NCI-H2107 treated with DMSO at 0.1 percent for 48 hours (cell line): Measurements from ENCODE around the gene DTYMK.
A peak's percentile ranks its signal among the peaks of the same experiment; 100 is the strongest.

Source experiments
- DNase-seq: peaks from one replicate; lab custom pipeline; 2025; ENCODE audit not compliant: unreplicated experiment; lab: John Stamatoyannopoulos, UW

The DTYMK gene

DNA sequence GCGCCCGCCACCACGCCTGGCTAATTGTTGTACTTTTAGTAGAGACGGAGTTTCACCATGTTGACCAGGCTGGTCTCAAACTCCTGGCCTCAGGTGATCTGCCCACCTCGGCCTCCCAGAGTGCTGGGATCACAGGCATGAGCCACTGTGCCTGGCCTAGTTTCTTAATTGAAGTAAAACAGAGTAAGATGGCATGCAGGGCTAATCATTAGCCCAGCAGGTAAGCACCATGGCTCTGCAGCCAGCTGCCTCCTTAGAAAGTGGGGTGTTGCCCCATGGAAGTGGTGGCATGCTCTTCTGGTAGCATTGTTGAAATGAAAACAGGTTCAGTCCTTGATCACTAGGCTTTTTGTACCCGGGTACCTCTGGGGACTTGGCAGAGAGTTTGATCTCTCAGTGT is 36.7 kb downstream of the DTYMK start:
- DNase-seq, result no peak

DNA sequence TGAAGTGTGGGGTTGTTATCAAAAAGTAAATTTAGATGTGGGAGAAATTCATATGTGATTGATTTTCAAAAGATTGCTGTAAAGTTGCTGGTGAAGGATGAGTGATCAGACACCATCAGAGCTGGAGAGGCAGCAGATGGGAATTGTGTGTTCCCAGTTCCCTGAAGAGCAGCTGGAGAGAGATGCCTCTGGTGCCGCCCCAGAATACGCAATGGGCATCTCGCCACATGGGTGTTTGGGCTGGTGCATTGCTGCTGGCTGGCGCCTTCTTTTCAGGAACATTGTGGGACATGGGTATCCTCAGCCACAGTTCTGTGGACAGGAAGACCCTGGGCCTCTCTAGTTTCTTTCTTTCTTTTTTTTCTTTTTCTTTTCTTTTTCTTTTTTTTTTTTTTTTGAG is 37.2 kb downstream of the DTYMK start:
- no peak for DNase-seq

DNA sequence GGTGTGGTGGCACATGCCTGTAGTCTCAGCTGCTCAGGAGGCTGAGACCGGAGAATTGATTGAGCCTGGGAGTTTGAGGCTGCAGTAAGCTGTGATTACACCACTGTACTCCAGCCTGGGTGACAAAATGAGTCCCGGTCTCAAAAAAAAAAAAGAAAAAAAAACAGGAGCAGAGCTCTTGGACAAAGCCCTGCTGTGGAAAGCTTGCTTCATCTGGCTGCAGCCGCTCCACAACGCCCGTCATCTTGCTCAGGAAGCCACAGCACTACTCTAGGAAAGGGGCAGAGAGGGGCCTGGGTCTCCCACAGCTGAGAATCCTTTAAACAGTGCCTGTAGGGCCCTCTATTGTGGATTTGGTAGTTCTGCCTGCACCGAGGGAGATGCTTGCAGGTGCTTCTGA is 38.2 kb downstream of the DTYMK start:
- no peak for DNase-seq

DNA sequence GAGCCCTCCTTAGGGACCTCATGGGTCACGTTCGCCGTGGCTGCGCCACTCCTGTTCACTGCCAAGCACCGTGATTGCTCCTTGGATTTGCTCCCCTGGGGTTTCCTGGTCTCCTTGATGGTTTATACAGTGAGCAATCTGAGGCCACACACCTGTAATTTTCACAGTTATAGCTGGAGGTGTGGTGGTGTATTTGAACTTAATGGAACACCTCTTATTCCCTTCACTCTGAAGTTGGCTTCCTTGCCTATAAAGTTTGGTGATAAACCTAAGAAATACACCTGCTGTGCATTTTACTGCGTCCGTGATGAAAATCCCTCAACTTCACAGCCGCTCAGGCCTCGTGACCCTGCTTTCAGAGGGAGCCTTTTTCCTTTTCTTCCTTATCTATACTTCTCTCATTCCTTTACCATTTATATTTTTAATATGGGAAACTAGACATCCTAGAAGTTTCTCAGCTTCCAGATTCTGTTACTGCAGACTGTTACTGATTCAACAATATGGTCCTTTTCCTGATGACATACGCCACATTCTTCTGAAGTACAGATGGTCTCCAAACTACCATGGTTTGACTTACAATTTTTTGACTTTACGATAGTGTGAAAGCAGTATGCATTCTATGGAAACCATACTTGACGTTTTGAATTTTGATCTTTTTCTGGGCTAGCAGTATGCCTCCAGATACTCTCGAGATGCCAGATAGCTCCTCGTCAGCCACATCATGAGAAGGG is 40.5 kb downstream of the DTYMK start:
- no peak for DNase-seq

DNA sequence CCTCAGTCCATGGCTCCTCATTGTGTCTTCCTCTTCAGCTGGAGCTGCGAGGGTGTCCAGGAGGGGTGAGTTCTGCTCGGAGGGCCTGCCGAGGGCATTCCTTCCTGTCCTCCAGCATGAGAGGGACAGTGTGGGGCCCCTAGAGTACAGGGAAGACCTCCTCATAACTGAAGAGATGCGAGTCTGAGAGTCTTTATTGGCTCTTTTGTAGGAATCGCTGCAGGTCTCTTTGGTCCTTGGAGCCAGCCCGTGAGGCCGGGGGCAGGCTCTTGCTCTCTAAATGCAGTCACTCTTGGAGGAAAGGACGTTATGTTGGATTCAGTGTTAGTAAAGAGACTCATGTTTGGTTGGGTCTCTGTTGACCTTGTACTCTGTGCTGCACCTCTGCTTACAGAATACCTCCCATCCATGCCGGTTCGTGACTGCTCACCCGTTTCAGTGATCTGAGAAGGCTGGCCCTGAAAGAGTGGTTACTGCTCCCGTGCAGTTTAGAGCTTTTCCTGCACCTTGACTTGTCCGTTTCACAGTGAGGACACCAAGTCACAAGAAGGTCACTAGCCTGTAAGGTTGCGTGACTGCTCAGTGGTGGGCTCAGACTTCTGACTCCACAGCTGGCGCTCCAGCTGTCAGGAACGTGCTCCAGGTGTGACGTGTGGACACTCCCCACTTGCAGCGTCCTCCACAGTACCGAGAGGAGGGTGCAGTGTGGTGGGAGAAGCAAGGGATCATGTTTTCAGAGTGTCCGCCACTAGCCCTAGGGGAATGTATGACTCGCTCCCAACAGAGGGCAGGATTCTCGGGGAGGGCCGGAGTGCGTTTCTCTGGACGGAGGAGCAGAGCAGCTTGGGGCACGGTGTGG is 41.3 kb downstream of the DTYMK start:
- DNase-seq, result no peak

DNA sequence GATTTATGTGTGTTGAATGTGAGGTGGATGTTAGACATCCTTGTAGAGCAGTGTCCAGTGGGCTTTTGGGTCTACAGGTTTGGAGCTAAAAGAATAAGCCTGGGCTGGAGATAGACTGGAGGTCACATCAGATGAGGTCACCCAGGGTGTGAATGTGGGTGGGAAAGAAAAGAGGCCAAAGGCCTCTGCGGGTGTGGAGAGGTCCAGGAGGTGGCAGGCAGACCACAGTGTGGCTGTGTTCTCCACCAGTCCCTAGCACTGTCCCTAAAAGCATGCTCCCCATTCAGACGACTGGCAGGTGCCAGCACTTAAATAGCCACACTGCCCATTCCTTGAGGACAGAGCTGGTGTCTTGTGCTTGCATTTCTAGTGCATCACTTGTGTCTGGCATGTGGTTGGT is 45.0 kb downstream of the DTYMK start:
- no peak for DNase-seq

DNA sequence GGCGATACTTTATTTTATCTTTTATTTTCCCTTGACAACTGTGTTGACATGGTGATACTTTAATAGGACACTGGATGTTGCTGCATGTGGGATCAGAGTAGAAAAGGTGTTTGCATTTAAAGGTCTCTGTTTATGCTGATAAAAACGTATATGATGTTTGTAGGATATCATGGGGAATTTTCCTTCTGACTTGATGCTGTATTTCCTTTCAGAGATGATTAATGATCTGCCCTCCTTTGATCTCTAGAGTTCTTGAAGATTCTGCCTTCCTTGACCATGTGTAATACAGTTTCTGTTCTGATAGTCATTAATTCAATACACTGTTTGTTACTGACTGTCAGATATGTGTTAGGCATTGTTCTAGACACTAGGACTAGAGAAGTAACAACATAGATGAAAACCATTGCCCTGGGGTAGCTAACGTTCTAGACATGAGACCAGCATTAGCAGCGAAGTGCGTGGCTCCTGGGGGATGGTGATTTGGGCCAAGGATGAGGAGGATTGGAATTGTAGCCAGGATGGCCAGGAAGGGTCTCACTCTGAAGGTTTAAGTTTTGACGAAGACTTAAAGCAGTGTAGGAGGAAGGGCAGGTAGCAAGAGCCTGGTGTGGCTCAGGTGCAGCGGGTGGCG is 46.3 kb downstream of the DTYMK start:
- no peak for DNase-seq

DNA sequence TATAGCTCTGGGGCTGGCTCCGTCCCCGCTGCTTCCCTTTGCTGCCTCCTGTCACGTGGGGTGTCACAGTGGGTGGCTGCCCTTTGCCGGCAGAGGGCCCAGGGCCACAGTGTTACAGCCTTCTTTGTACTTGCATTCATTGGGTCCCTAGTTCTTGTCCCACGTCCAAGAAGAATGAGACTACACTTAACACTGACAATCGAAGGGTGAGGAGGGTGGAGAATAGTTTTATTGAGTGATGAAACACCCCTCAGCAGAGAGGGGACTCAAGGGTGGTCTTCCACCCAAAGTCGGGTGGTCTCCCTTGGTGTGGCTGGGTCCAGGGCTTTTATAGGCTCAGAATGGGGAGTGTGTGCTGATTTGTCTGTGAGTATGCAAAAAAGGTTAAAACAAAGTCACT is 47.2 kb downstream of the DTYMK start:
- no peak for DNase-seq

DNA sequence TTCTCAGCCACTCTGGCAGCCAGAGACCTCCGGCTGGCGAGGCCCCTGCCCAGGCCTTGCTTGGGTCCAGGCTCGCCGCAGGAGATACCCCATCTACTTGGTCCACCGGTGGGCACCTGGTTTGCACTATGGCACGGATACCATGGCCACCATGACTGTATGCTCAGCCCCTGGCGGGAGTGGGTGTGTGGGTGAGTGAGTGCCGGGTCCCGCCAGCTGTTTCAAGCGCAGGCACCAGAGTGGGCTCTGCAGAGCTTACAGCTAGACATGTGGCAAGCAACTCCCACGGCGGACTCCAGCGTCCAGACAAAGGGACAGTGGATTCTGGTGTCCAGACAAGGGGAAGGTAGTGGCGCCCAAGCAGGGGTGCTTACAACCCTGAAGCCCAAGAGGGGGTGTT is 47.7 kb downstream of the DTYMK start:
- DNase-seq, result no peak

DNA sequence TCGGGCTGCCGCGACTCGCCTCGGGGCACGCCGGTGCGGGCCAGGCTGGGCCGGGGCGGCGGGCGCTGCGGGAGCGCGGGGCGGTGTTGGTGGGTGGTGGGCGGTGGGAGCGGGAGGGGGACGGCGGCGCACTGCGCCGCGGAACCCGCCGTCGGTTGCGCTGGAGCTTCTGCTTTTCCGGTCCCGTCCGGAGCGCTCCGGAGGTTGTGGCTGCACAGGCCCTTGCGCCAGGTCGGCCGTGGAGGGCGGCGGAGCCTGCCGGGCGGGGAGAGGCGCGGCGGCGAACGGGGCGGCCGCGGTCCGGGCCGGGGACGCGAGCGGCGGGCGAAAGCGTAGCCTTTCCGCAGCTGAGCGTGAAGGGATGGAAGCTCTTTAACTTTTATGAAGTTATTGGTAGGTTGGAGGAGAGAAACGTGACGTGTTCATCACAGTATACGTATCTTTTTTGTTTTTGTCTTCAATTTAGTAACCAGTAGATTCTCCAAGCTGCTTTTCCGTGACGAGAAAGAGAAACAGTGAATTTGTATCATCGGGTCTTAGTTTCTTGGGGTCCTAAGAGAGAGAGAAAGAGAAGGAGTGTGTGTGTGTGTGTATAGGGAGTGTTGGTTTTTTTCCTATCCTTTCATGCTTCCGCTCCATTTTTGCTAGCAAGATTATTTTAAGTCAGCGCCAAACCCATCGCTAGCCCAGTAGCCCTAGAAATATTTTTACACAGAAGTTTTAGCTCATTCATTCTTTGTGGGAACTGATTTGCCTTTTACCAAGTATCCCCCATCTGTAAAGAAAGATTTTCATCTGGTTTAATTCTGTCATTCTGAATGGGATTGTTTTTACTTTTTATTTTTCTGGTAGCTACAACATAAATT is 48.6 kb downstream of the DTYMK start:
- DNase-seq, result no peak

DNA sequence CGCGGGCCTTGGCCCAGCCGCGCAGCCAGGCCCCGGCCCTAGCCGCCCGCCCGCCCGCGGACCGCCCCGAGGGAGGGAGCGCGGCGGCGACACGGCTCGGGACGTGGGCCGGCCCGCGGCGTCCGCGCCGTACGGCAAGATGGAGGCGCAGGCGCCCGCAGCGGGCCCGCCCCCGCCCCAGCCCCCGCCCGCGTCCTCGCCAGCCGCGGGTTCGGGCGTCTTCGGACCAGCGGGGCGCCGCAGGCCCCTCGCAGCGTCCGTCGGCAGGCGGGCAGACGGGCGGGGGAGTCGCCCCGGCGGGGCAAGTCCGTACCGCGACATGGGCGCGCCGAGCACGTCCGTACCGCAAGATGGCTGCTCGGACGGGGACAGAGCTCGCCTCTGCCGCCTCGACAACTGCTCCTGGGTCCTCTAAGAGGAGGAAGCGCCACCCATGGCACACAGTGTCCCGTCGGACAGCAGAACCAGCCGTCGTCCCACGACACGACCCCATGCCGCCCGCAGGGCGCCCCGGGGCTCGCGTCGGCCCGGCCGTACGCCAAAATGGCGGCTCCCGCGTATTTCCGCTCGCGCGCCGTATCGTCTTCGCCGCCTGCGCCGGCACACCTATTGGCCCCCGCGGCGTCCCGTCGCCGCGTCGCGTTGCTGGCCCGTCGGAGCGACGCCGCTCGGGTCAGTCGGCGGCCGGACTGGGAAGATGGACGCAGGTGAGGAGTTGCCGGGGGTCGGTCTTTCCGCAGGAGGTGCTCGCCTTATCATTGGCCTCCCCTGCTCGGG is 49.4 kb downstream of the DTYMK start, which contains the start of the genes ATG4B and THAP4:
Gene ATG4B, plus strand, starts transcription at position 676 of the 777 bp plus-strand sequence. Its CDS starts 22 bp downstream, at position 698.
Gene THAP4, minus strand, starts transcription at position 141 of the 777 bp plus-strand sequence. CDS start 141 bp downstream, outside the sequence.
- peak; percentile 40 for DNase-seq

DNA sequence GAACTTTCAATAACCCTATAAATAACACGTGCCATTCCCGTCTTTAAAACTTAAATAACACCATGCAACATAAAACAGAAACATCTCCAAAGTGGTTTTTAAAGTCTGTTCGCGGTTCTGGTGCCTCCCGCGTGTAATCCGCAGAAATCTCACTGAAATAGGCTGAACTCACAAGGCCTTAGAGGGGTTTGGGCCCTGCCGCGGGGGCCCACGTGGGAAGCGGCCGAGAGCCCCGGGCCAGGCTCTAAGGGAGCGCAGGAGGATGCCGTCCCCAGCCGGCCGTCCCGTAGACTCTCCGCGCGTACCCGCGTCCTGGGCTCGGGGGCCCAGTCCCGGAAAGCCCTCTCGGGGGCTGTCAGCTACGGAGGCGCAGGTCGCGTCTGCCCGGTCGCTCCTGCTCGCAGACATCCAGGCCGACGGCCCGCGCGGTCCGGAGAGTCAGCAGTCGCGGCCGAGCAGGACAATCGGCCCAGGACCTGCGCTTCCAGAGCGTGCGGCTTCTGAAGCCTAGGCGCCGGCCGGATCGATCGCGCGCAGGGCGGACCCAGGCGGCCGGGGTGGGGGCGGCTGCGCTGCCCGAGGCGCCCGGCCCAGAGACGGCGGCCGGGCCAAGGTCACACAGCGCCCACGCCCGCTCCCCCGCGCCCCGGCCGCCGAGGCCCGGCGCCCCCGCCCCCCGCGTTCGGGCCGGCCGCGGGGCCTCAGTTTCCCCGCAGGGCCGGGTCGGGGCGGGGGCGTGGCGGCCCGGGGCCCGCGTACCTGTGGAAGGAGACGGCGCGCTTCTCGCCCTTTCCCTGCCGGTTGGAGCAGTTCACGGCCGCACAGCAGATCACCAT is 50.2 kb downstream of the DTYMK start:
- no peak for DNase-seq

DNA sequence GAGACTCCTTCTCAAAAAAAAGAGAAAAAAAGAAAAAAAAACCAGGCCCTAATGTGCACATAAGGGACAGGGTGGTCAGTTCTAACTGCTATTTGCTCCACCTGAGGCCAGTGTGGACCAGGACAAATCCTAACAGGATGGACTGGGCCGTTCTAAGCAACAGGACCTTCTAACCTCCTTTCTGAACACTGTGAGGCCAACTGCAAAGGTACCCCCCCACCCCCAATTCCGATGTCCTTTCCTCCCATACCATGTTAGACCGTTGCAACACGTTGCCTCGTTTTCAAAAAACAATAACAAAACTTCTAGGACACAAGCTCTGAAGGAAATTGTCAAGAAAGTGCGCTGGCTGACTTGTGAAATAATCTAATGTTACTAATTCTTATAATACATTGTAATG is 50.9 kb downstream of the DTYMK start:
- no peak for DNase-seq

DNA sequence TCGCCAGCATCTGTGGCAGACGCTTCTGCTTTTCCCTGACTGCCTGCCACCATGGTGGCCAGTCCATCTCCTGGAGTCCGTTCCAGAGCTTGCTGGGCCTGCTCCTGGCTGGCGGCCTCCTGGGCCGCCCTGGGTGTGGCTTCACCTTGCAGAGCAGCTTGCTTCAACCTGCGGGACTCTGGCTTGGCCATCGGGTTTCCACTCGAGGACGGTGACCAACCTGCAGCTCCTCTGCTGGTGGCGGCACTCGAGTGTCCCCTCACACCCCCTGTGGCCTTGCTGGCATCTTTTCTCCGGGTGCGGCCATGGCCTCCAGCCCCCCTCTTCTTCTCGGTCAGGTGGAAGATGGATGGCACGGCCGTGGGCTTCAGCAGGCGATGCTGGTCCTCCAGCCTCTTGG is 53.1 kb downstream of the DTYMK start:
- no peak for DNase-seq

DNA sequence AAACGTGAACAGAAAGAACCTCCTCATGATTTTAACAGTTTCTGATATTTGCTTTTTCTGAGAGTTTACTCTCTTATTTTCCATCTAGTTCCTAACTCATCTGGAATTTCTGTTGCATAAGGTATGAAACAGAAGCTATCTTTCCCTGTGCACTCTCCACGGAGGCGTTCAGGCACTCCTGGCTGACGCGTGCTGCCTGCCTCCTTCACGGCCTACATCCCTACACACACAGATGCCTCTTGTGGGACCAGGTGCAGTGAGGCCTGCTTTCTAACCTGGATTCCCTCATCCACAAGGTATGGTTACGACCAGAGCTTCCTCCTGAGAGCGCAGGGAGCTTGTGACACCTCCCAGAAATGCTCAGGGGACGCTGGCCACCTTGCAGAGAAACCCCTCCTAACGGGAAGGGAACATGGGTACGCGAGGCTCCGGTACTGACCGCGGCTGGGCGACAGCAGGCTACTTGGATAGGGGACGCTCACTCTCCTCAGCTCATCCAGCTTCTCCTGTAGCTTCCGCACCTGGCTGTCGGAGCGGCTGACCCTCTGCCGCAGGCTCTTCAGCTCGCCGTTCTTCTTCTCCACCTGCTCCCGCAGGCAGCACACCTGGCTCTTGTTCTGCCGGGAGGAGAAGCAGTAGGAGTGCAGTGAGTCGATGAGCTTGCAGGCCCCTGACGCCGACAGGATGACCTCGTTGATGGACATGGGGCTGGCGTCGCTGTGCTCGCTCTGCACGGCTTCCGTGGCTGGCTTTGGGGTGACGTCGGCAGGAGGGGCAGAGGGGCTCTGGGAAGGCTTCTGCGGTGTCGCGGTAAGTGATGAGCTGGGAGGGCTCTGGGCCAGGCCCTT is 53.9 kb downstream of the DTYMK start:
- DNase-seq, result peak; percentile 56

DNA sequence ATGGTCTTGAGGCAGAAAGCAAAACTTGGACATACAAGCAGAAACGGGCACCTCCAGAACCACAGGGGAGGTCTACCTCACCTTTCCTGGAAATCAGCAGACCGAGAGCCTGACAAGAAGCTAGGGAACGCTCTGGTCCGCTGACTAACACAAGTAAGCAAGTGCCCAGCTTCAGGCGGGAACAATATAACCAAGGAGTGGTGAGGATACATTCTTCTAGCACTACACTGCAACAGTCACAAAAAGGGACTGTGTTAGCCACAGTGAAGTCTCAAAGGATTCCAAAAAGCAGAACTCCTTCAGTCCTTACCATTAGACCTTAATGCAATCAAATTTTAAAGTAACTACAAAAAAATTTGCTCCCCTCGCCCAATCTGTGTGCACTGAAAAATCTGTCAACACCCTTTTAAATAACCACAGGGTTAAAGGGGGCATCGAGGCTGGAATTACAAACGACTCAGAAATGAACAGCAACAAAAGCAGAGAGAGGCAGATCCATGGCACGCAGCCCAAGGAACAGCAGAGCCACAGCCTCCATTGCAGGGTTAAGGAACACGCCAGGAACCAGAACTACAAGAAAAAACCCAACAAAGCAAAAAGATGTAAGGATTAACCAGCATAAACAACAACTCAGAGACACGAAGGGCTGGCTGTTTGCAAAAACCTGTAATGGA is 56.7 kb downstream of the DTYMK start:
- no peak for DNase-seq

DNA sequence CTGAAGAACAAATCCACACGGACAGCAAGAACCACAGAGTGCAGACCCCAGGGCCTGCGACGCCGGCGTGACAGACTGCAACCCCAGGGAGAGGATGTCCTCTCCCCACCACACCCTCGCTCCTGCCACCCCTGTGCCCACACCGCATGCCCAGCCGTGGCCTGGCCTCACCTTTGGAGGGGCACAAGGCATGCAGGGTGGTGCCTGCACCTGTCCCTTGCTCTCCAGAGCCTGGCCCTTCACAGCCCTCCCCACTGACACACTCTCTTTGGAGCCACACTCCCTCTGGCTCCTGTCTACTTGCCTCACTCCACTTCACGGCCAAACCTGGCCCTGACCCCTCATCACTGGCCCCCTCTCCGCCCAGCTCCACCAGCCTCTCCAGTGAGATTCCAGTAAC is 58.9 kb downstream of the DTYMK start:
- DNase-seq, result no peak
